ENCODE results near the gene TRIM27.
A peak's percentile ranks its signal among the peaks of the same experiment; 100 is the strongest.
"Not testable (repeated sequence)": the region's sequence is repeated elsewhere in the genome, so short reads cannot be mapped to it uniquely, and the experiment has no call there.

The TRIM27 gene

GRCh38 chr6:28923318-28924102 lies at the start of gene TRIM27:
Gene TRIM27 (minus strand): TSS chr6:28923985. CDS start chr6:28923632, 353 bp downstream.
- FAIRE-seq (no peak), DNase-seq (ENCODE audit: low spot score) (peak; percentile 65)

GRCh38 chr6:28970056-28970455 lies 46.3 kb upstream of the TRIM27 start:
- not testable (repeated sequence) for DNase-seq (ENCODE audit: low spot score); FAIRE-seq

GRCh38 chr6:28969129-28969528 lies 45.3 kb upstream of the TRIM27 start:
- no peak for FAIRE-seq
- DNase-seq (ENCODE audit: low spot score) = no peak

- no peak for FAIRE-seq
- no peak for DNase-seq (ENCODE audit: low spot score)
Observed at GRCh38 chr6:28968476-28968875, 44.7 kb upstream of the TRIM27 start.

- no peak for DNase-seq (ENCODE audit: low spot score)
- FAIRE-seq = no peak
Observed at GRCh38 chr6:28965706-28966105, 41.9 kb upstream of the TRIM27 start.

- DNase-seq (ENCODE audit: low spot score) = no peak
Observed at GRCh38 chr6:28960846-28961500, 37.2 kb upstream of the TRIM27 start.

GRCh38 chr6:28958561-28959243 lies 34.9 kb upstream of the TRIM27 start:
- DNase-seq (ENCODE audit: low spot score); FAIRE-seq: not testable (repeated sequence)

More at GRCh38 chr6:28960846-28961500, 37.2 kb upstream of the TRIM27 start:
- no peak for FAIRE-seq

GRCh38 chr6:28957795-28958314 lies 34.1 kb upstream of the TRIM27 start:
- not testable (repeated sequence) for DNase-seq (ENCODE audit: low spot score); FAIRE-seq

- FAIRE-seq (no peak), DNase-seq (ENCODE audit: low spot score) (no peak)
Observed at GRCh38 chr6:28956331-28956730, 32.5 kb upstream of the TRIM27 start.

- FAIRE-seq (no peak), DNase-seq (ENCODE audit: low spot score) (no peak)
Observed at GRCh38 chr6:28953585-28954258, 29.9 kb upstream of the TRIM27 start.

GRCh38 chr6:28953039-28953584 lies 29.3 kb upstream of the TRIM27 start:
- DNase-seq (ENCODE audit: low spot score) (peak; percentile 68), FAIRE-seq (no peak)

- DNase-seq (ENCODE audit: low spot score); FAIRE-seq: not testable (repeated sequence)
Observed at GRCh38 chr6:28949656-28950195, 25.9 kb upstream of the TRIM27 start.

GRCh38 chr6:28948782-28949486 lies 25.1 kb upstream of the TRIM27 start:
- DNase-seq (ENCODE audit: low spot score) = no peak
- FAIRE-seq = no peak

GRCh38 chr6:28947831-28948270 lies 24.1 kb upstream of the TRIM27 start:
- FAIRE-seq = peak; percentile 35
- DNase-seq (ENCODE audit: low spot score) = peak; percentile 85

GRCh38 chr6:28947067-28947765 lies 23.4 kb upstream of the TRIM27 start:
- FAIRE-seq = no peak
- no peak for DNase-seq (ENCODE audit: low spot score)

- FAIRE-seq (no peak), DNase-seq (ENCODE audit: low spot score) (no peak)
Observed at GRCh38 chr6:28945349-28945748, 21.6 kb upstream of the TRIM27 start.

- DNase-seq (ENCODE audit: low spot score) = peak; percentile 69
Observed at GRCh38 chr6:28944412-28944865, 20.7 kb upstream of the TRIM27 start.

GRCh38 chr6:28943557-28944411 lies 20.0 kb upstream of the TRIM27 start:
- no peak for FAIRE-seq
- DNase-seq (ENCODE audit: low spot score) = peak; percentile 70

More at GRCh38 chr6:28944412-28944865, 20.7 kb upstream of the TRIM27 start:
- no peak for FAIRE-seq
